HL-60 (cell line): Measurements from ENCODE around the gene TUBB2A.

ENCODE experiments used
- CTCF ChIP-seq: IDR thresholded peaks from one replicate; pipeline ENCODE4 v1.5.1; 2011; ENCODE audit warnings: low read length, control low read depth, inconsistent platforms; ENCODE audit not compliant: insufficient read depth
- GABPA ChIP-seq: IDR thresholded peaks from 2 replicates; pipeline ENCODE4 v1.6.1; 2012; ENCODE audit warnings: low read depth
- POLR2AphosphoS5 ChIP-seq: IDR thresholded peaks from 2 replicates; pipeline ENCODE4 v1.6.1; 2012; ENCODE audit warnings: low read depth
- SPI1 ChIP-seq: IDR thresholded peaks from 2 replicates; pipeline ENCODE4 v1.6.1; 2012; ENCODE audit warnings: low read depth, mild to moderate bottlenecking, borderline replicate concordance
- TF ChIP-seq, protein P1 (sequence below): IDR thresholded peaks from 2 replicates; pipeline ENCODE4 v1.6.1; 2012; ENCODE audit warnings: low read depth; ENCODE audit not compliant: insufficient replicate concordance

DNA sequence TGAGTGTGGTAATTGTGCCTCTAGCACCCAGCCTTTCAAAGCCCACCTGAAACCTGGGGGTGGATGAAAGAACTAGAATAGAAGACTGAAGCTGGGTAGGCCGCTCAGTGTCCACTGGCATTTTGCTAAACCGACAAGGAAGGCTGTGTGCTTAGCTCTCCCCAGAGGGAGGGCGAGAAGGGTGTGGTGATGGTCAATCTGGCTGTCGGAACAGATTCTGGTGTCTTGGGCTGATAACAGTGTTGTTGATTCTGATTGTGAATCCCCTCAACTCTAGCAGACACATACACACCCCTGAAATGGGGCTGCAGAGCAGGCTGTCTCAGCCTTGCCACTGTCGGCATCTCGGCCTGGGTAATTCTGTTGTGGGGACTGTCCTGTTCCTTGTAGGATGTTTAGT, 43.0 kb downstream of the TUBB2A start:
- TF ChIP-seq CTCF (no peak), GABPA (no peak), POLR2AphosphoS5 (no peak), SPI1 (no peak)
- TF ChIP-seq, protein P1, sequence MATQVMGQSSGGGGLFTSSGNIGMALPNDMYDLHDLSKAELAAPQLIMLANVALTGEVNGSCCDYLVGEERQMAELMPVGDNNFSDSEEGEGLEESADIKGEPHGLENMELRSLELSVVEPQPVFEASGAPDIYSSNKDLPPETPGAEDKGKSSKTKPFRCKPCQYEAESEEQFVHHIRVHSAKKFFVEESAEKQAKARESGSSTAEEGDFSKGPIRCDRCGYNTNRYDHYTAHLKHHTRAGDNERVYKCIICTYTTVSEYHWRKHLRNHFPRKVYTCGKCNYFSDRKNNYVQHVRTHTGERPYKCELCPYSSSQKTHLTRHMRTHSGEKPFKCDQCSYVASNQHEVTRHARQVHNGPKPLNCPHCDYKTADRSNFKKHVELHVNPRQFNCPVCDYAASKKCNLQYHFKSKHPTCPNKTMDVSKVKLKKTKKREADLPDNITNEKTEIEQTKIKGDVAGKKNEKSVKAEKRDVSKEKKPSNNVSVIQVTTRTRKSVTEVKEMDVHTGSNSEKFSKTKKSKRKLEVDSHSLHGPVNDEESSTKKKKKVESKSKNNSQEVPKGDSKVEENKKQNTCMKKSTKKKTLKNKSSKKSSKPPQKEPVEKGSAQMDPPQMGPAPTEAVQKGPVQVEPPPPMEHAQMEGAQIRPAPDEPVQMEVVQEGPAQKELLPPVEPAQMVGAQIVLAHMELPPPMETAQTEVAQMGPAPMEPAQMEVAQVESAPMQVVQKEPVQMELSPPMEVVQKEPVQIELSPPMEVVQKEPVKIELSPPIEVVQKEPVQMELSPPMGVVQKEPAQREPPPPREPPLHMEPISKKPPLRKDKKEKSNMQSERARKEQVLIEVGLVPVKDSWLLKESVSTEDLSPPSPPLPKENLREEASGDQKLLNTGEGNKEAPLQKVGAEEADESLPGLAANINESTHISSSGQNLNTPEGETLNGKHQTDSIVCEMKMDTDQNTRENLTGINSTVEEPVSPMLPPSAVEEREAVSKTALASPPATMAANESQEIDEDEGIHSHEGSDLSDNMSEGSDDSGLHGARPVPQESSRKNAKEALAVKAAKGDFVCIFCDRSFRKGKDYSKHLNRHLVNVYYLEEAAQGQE: no peak
